ENCODE data around the gene UCP2.
A peak's percentile ranks its signal among the peaks of the same experiment; 100 is the strongest.

Gene UCP2

GRCh38 chr11:73971175-73971719 lies 11.4 kb downstream of the UCP2 start:
- no peaks in the 10 kb centered on the region for H3K27me3 Mint-ChIP-seq
- no peaks in the 10 kb centered on the region for H3K9me3 Mint-ChIP-seq (ENCODE audit: low read depth)
- H3K4me1 Mint-ChIP-seq (ENCODE audit: low read depth) = peaks cover 89% of the 10 kb centered on the region
- no peak overlapping the region for H3K4me3 Mint-ChIP-seq
- H3K27ac Mint-ChIP-seq = peak overlapping the region; percentile 87
- H3K36me3 Mint-ChIP-seq = peaks cover 11% of the 10 kb centered on the region

DNA sequence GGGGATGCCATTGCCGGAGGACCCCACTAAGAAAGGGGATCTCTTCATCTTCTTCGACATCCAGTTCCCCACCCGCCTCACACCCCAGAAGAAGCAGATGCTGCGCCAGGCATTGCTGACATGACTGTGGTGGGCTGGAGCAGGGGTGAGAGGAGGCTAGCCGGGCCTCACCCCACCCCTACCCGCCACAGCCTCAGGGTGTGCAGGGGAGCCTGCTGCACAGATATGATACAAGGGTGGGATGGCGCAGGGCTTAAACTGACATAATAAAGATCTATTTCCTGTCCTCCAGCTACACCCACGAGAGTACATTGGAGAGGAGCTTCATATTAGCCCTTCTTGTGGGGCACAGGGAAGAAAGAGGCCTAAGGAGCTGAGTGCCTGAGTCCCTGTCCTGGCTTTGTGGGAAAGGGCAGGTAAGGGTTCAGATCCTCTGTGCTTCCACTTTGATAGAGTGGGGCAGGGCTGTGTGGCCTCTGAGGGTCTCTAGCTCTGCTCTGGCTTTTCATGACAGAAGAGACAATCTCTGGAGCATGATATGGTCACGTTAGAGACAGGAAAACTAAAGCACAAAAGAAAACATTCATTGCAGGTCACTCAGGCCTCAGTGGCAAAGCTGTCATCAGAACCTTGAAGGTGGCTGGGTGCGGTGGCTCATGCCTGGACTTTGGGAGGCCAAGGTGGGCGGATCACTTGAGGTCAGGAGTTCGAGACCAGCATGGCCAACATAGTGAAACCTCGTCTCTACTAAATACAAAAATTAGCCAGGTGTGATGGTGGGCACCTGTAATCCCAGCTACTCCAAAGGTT lies 12.4 kb downstream of the UCP2 start:
- H3K27me3 Mint-ChIP-seq = no peaks in the 10 kb centered on the region
- H3K9me3 Mint-ChIP-seq (ENCODE audit: low read depth) = no peaks in the 10 kb centered on the region
- H3K36me3 Mint-ChIP-seq = peaks cover 6% of the 10 kb centered on the region
- peaks cover 88% of the 10 kb centered on the region for H3K4me1 Mint-ChIP-seq (ENCODE audit: low read depth)
- peak overlapping the region; percentile 7 for H3K4me3 Mint-ChIP-seq
- H3K27ac Mint-ChIP-seq = peak overlapping the region; percentile 87

GRCh38 chr11:73969091-73969490 lies 13.6 kb downstream of the UCP2 start:
- no peaks in the 10 kb centered on the region for H3K27me3 Mint-ChIP-seq
- H3K27ac Mint-ChIP-seq = peak overlapping the region; percentile 87
- H3K4me3 Mint-ChIP-seq = peak overlapping the region; percentile 0
- peaks cover 84% of the 10 kb centered on the region for H3K4me1 Mint-ChIP-seq (ENCODE audit: low read depth)
- no peaks in the 10 kb centered on the region for H3K36me3 Mint-ChIP-seq
- no peaks in the 10 kb centered on the region for H3K9me3 Mint-ChIP-seq (ENCODE audit: low read depth)

DNA sequence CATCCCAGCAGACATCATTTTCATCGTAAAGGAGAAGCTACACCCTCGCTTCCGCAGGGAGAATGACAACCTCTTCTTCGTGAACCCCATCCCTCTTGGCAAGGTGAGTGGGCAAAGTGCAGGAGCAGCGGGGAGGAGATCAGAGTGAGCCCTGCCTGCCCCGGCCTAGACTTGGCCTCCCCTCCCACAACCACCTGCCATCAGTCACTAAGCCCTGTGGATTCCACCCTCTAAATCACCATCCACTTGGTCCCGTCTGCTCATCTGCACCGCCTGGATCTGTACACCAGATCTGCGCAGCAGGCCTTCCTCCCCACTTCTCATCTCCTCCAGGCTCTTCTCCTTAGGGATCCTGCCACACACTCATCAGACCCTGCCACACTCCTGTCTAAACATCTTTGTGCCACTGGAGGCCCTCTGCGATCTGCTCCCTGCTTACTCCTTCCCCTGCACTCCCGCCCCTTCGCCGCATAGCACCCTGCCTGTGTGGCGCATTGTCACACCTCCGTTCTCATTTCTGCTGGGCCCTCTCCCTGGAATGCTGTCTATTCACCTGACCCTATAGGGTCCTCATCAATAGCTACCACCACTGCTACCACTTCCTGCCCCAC lies 14.2 kb downstream of the UCP2 start:
- H3K4me1 Mint-ChIP-seq (ENCODE audit: low read depth) = peaks cover 81% of the 10 kb centered on the region
- no peaks in the 10 kb centered on the region for H3K9me3 Mint-ChIP-seq (ENCODE audit: low read depth)
- H3K27ac Mint-ChIP-seq = peak overlapping the region; percentile 87
- H3K36me3 Mint-ChIP-seq = no peaks in the 10 kb centered on the region
- H3K27me3 Mint-ChIP-seq = no peaks in the 10 kb centered on the region
- H3K4me3 Mint-ChIP-seq = peak overlapping the region; percentile 13

GRCh38 chr11:73965764-73966121 lies 16.9 kb downstream of the UCP2 start:
- Mint-ChIP-seq H3K4me3 (no peak overlapping the region), H3K9me3 (ENCODE audit: low read depth) (no peaks in the 10 kb centered on the region), H3K4me1 (ENCODE audit: low read depth) (peaks cover 55% of the 10 kb centered on the region), H3K36me3 (no peaks in the 10 kb centered on the region), H3K27me3 (no peaks in the 10 kb centered on the region), H3K27ac (no peak overlapping the region)

DNA sequence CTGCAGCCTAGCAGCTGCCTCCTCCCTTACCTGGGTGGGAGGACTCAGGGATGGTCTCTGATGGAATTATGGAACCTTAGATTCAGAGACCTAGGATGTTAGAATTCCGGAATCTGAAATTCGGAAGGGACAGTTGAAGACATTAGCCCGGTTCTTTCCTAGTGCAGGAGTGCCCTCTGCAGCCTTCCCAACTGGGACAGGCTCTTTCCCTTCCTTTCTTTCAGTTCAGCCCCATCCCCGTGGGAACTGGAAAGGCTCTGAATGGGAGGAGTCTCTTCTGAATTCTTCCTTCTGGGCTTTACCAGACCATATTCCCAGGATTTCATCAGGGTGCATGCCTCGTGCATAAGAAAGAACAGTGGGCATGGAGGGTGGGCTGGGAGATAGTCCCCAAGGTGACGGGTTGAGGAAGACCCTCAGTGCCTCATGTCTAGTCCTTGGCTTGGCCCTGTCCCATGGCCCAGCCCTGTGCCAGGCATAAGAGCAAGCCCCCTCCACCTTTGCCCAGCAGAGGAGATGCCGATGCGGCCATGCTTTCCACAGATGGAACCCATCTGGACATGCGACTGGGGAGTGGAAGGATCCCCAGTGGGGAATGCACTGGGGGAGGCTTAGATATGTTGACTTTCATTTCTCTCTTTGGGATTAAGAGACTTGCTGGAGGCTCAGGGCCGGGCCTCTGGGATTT lies 17.4 kb downstream of the UCP2 start:
- H3K4me1 Mint-ChIP-seq (ENCODE audit: low read depth) = peaks cover 51% of the 10 kb centered on the region
- H3K27ac Mint-ChIP-seq = no peak overlapping the region
- no peak overlapping the region for H3K4me3 Mint-ChIP-seq

DNA sequence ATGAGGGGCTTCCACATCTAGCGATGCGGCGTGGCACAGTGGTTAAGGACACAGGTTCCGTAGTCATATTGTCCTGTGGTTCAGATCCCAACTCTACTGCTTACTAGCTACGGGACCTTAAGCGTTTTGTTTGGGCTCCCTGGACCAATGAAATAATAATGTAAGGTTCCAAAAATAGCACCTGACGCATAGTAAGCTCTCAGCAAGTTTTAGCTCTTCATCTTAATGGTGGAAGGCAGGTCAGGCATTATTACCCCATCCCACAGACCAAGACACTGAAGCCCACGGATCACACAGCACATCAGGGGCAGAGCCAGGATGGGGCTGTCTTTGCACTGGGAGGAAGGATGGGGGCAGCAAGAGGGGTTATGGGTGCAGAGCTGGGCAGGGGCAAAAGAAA lies 18.8 kb downstream of the UCP2 start:
- peaks cover 37% of the 10 kb centered on the region for H3K4me1 Mint-ChIP-seq (ENCODE audit: low read depth)
- no peak overlapping the region for H3K27ac Mint-ChIP-seq
- no peaks in the 10 kb centered on the region for H3K36me3 Mint-ChIP-seq
- no peaks in the 10 kb centered on the region for H3K9me3 Mint-ChIP-seq (ENCODE audit: low read depth)
- H3K4me3 Mint-ChIP-seq = no peak overlapping the region
- H3K27me3 Mint-ChIP-seq = no peaks in the 10 kb centered on the region

More for the DNA sequence above, 17.4 kb downstream of the UCP2 start:
- Mint-ChIP-seq H3K27me3 (no peaks in the 10 kb centered on the region), H3K9me3 (ENCODE audit: low read depth) (no peaks in the 10 kb centered on the region), H3K36me3 (no peaks in the 10 kb centered on the region)

GRCh38 chr11:73962101-73962705 lies 20.4 kb downstream of the UCP2 start:
- H3K27me3 Mint-ChIP-seq = no peaks in the 10 kb centered on the region
- no peak overlapping the region for H3K27ac Mint-ChIP-seq
- no peaks in the 10 kb centered on the region for H3K36me3 Mint-ChIP-seq
- peaks cover 23% of the 10 kb centered on the region for H3K4me1 Mint-ChIP-seq (ENCODE audit: low read depth)
- no peaks in the 10 kb centered on the region for H3K9me3 Mint-ChIP-seq (ENCODE audit: low read depth)
- H3K4me3 Mint-ChIP-seq = no peak overlapping the region

DNA sequence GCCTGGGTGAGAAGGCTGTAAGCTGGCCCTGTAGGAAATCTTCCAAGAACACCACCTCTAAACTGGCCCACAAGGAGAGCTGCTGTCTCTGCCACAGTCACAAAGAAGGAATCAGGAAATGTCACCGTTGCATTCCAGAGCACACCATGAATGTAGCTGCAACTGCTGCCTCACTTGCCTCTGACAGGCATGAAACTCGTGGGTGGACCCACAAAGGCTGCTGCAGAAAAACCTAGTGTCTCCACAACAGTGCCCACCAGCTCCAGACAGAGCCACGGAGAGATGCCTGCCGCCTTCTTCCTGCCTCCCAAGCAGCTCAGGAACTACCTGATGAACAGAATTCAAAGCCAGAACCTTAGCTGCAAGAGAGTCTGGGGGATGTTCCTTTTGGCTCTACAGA lies 21.3 kb downstream of the UCP2 start:
- no peaks in the 10 kb centered on the region for H3K36me3 Mint-ChIP-seq
- no peak overlapping the region for H3K4me3 Mint-ChIP-seq
- H3K27ac Mint-ChIP-seq = no peak overlapping the region
- H3K27me3 Mint-ChIP-seq = peaks cover 3% of the 10 kb centered on the region
- H3K9me3 Mint-ChIP-seq (ENCODE audit: low read depth) = no peaks in the 10 kb centered on the region
- peaks cover 22% of the 10 kb centered on the region for H3K4me1 Mint-ChIP-seq (ENCODE audit: low read depth)

DNA sequence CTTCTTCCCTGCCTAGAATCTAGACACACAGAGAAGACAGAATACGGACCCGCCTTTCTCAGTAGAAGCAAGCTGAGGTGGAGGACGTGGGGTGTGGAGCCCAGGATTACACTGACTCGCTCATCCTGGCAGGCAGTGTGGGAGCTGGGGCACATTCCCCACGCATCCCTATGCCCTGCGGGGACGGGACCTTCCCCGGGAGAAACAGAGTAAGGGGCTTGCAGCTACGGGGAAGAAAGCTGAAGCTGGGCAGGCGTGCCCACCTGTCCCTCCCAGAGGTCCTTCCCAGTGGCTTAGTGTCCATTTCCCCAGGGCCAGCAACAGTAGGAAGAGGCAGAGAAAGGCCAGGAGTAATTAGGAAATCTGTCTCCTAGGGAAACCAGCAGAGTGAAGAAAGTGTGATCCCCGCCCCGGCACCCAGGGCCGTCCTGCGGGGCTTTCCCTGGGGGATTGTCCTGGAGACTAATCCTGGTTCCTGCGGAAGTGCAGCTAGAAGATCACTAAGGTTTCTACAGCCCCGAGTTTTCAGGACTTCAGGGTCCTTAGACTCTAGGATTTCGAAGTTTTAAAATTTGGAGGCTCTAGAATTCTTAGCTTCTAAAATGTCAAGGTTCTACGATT lies 24.0 kb downstream of the UCP2 start:
- Mint-ChIP-seq H3K9me3 (ENCODE audit: low read depth) (no peaks in the 10 kb centered on the region), H3K27me3 (peaks cover 6% of the 10 kb centered on the region), H3K4me1 (ENCODE audit: low read depth) (peaks cover 4% of the 10 kb centered on the region), H3K36me3 (no peaks in the 10 kb centered on the region), H3K27ac (no peak overlapping the region), H3K4me3 (no peak overlapping the region)

DNA sequence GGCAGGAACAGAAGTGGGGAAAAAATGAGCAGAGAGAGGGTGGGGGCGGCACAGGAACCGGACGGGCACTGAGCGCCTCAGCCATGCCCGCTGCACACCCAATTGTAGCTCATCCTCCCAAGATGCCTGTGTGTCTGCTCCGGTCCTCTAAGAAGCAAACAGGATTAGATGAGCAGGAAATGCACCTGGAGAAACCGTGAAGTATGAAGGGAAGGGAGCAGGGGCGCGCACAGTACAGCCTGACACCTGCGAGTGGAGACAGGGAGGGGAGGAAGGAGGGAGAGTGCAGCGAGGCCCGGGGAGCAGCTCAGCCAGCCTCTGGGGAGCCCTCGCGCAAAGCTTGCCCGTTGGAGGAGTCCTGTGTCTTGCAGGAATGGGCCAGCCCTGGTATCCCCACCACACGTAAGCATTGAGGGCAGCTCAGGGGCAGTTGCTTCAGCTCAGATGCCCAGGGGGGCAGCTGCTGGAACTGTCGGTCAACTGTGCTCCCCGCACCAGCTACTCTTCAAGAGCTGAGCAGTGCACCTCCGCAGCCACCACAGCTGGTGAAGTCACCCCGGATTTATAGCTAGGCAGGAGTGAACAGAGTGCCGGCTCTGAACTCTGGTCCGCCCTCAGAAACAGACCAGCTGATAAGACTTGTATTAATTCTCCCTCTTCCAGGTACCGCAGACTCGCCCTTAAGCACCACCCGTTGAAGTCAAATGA lies 24.8 kb downstream of the UCP2 start:
- peak overlapping the region; percentile 20 for H3K4me3 Mint-ChIP-seq
- H3K27ac Mint-ChIP-seq = no peak overlapping the region
- no peaks in the 10 kb centered on the region for H3K36me3 Mint-ChIP-seq
- no peaks in the 10 kb centered on the region for H3K9me3 Mint-ChIP-seq (ENCODE audit: low read depth)
- H3K4me1 Mint-ChIP-seq (ENCODE audit: low read depth) = peaks cover 4% of the 10 kb centered on the region
- H3K27me3 Mint-ChIP-seq = peaks cover 6% of the 10 kb centered on the region

DNA sequence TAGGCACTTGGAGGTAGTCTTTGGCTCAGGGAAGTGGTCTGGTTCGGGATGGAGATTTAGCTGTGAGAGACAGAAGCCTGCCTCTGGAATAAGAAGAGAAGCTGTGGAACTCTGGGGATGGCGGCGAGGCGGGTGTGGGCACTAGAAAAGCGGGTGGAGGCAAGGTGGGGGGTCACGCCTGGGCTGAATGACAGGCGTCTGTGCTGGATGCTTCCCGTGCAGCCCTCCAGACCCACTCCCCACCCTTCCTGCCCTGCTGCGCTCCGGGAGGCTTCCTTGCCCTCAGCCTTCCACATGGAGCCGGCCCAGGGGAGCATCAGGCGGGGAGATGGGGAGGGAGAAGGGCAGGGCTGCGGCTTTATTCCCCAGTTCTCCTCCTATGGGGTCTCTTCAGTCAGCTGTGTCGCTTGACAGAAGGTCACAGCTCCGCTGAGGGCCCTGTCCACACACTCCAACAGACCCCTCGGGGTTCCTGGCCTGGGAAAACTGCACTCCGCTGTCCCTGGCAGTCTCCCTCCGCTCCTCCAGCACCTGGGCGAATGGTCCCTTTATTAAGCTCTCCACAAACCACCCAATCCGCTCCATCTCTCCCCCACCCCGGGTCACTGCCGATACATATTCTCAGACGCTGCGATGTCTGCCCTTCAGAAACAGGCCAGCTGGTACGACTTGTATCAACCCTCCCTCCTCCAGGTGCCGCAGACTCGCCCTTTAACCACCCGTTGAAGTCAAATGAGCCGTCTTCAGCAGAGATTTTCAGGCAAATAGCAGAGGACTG lies 25.6 kb downstream of the UCP2 start:
- H3K4me1 Mint-ChIP-seq (ENCODE audit: low read depth) = peaks cover 4% of the 10 kb centered on the region
- peaks cover 6% of the 10 kb centered on the region for H3K27me3 Mint-ChIP-seq
- H3K9me3 Mint-ChIP-seq (ENCODE audit: low read depth) = no peaks in the 10 kb centered on the region
- H3K36me3 Mint-ChIP-seq = no peaks in the 10 kb centered on the region
- H3K27ac Mint-ChIP-seq = no peak overlapping the region
- H3K4me3 Mint-ChIP-seq = peak overlapping the region; percentile 20

DNA sequence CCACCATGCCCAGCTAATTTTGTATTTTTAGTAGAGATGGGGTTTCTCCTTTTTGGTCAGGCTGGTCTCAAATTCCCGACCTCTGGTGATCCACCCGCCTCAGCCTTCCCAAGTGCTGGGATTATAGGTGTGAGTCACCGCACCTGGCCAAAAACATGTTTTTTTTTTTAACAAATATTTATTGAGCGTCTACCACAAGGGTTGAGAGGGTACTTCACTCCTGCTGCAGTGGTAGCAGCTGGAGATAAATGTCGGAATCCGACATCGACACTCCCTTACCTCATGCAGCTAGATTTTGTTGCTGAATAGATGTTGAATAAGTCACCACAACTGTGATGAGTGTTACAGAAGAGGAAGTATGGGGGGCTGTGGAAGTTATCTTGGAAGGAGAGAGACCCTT lies 30.8 kb downstream of the UCP2 start:
- no peak overlapping the region for H3K4me3 Mint-ChIP-seq
- no peaks in the 10 kb centered on the region for H3K9me3 Mint-ChIP-seq (ENCODE audit: low read depth)
- H3K36me3 Mint-ChIP-seq = peaks cover 2% of the 10 kb centered on the region
- no peak overlapping the region for H3K27ac Mint-ChIP-seq
- H3K27me3 Mint-ChIP-seq = peaks cover 6% of the 10 kb centered on the region
- peaks cover 2% of the 10 kb centered on the region for H3K4me1 Mint-ChIP-seq (ENCODE audit: low read depth)
